ENCODE measurements around the gene NF2.

NF2 gene

GRCh38 chr22:29632672-29633071 lies 29.2 kb downstream of the NF2 start:
- DNase-seq: no peak

DNA sequence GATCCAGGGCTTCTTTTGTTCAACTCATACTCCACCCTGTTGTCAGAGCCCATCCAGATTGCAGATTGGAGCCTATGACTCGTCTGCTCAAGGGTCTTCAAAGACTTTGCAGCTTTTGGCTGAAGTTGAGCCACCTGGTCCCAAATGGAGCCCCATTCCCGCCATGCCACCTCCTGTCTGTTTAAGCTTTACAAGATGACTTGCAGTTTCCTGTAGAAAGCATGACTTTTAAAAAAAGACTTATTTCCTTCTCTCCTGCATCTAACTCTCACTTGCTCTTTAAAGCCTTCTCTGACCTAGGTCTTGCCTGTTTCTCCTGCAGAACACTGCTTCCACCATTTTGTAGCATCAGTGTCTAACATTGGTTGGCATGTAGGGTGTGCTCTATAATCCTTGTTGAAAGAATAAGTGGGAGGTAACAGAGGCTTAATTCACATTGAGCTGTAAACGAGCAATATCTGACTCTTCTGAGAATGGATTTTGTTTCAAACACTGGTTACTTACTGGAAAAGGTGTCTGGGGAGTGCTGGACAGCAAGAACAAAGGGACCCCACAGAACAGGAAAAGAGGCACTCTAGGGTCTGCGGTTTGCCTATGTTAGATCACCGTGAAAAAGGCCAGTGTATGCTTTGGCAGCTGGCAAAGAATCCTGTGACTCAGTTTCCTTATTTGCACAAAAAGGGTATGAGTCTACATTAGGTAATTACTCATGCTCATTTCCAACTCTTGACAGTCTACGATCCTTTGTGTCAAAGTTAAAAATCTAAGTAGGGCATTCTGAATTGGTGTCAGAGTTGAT lies 30.3 kb downstream of the NF2 start:
- DNase-seq: no peak

GRCh38 chr22:29634847-29635246 lies 31.4 kb downstream of the NF2 start:
- no peak for DNase-seq

- peak; percentile 57 for DNase-seq
Observed at GRCh38 chr22:29635734-29636357, 32.4 kb downstream of the NF2 start.

DNA sequence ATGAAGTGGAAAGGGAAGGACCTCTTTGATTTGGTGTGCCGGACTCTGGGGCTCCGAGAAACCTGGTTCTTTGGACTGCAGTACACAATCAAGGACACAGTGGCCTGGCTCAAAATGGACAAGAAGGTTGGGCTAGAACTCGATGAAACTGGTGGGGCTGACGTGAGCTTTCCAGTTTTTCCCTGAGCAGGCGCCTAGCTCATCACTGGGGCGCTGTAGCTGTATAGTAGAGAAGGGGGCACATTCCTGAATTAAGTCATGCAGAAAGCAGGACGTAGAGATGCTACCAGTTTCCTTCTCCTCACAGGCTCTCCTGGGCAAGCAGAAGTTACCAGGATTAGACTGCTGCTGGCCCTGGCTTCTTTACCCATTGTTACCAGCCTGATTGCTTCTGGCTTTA lies 33.3 kb downstream of the NF2 start:
- DNase-seq: no peak

GRCh38 chr22:29637181-29637580 lies 33.7 kb downstream of the NF2 start:
- DNase-seq: no peak

DNA sequence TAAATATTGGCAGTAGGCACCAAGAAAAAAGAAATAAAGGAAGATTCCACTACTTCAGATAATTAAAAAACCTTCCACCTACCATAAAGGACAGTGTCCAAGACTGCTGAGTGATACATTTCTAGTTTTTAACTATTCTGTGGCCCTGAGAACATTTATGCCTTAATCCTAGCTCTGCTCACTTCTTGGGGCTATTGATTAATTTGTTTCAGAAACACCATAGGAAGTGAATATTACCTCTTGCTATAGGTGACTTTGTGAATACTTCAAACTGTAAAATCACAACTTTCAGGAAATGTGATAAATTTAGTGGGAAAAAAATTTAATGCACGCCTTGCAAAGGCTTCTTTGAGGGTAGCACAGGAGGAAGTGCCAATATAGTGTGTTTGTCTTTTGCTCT lies 35.2 kb downstream of the NF2 start:
- DNase-seq: no peak

GRCh38 chr22:29639096-29639495 lies 35.7 kb downstream of the NF2 start:
- no peak for DNase-seq

DNA sequence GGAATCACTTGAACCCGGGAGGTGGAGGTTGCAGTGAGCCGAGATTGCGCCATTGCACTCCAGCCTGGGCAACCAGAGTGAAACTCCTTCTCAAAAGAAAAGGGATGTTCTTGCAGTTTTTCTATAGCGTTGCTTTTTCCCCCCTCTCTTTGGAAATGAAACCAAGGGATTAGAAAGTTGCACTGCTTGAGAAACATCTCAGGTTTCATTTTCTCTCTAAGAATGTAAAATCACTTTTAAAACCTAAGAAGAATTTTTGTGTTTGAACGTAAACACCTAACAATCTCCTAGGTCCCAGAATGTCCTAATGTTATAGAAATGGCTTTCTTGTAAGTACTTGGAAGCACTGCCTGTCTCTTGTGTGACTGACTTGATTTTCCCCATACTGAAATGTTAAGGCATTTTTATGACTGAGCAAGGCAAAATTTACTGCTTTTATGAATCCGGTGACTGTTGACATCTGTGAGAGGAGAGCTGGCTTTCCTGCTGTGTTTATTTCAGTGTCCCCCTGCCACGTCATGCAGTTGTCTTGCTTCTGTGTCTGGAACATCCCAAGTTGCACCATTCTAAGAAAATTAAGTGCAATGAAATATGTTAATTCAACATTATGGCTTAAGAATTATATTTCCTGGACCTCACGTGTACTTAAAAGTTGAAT lies 37.7 kb downstream of the NF2 start:
- no peak for DNase-seq

- DNase-seq: no peak
Observed at GRCh38 chr22:29641700-29642330, 38.4 kb downstream of the NF2 start.

- no peak for DNase-seq
Observed at GRCh38 chr22:29642694-29643093, 39.3 kb downstream of the NF2 start.

DNA sequence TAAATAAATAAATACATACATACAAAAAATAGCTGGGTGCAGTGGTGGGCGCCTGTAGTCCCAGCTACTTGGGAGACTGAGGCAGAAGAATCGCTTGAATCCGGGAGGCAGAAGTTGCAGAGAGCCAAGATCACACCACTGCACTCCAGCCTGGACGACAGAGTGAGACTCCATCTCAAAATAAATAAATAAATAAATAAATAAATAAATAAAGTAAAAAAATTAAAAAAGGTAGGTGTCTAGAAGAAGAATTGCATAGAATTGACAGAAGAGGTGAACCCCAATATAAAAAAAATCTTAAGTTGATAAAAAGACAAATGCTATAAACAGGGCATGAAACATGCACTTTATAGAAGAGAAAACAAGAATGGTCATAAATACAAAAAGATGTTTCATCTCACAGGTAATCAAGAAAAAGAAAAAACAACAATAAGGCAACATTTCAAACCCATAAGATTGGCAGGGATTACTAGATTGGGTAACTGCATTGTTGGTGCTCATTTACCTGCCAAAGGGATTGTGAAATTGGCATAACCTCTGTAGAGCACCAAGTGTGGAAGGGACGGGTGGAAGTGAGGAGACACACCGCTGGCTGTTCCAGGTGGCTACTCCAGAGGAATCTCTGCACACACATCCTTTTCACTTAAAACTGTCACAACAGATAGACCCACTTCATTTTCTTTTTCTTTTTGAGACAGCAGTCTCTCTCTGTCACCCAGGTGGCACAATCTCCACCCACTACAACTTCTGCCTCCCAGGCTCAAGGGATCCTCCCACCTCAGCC lies 44.7 kb downstream of the NF2 start:
- DNase-seq: no peak

GRCh38 chr22:29650370-29650769 lies 46.9 kb downstream of the NF2 start:
- no peak for DNase-seq

DNA sequence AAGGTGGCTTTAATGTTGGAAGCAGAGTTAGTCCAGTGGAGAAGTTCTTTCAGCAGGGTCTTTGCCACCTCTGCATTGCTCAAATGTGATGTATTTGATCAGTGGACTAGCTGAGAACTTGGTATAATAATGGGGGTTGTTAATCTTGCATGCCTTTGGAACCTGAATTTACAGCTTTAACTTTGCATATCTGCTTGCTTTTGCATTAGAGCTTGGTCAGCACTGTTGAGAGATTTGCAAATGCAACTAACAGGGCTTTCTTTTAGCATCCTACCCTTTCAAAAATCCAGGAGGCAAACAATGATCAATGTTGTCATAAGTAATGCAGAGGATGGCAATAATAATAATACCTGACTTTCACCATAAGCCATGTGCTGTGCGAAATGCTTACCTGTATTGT lies 48.2 kb downstream of the NF2 start:
- DNase-seq: no peak

DNA sequence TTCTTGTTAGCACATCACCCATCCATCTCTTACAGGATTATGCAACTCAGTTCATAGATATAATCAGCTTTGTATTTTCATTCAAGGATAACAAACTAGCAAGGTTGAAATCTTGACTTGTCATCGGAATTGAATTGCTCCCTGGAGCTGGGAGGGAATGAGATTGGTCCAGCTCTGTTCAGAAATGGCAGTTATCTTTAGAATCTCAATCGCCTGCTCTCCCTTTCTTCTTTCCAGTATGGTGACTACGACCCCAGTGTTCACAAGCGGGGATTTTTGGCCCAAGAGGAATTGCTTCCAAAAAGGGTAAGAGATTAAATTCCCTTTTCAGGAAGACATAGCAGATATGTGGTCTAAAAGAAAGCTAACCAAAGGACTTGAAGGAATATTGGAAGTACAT lies 51.0 kb downstream of the NF2 start:
- DNase-seq: no peak

- DNase-seq: no peak
Observed at GRCh38 chr22:29654882-29655281, 51.4 kb downstream of the NF2 start.

DNA sequence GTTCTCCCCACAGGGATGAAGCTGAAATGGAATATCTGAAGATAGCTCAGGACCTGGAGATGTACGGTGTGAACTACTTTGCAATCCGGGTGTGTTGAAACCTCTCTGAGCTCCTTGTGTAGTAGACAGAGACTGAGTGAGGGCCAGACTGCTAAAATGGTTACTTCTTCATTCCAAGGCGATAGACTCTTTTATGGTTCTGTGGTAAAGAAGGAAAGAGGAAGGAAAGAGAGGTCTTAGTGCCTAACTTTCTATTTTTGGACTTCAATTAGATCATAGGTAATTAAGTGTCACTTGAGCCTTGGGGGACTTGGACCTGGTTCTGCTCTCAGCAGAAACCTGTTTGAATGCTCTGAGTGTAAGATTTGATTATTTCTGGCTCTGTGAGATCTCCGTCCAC lies 54.7 kb downstream of the NF2 start:
- no peak for DNase-seq

- no peak for DNase-seq
Observed at GRCh38 chr22:29660021-29660420, 56.6 kb downstream of the NF2 start.

GRCh38 chr22:29661336-29661735 lies 57.9 kb downstream of the NF2 start:
- no peak for DNase-seq

DNA sequence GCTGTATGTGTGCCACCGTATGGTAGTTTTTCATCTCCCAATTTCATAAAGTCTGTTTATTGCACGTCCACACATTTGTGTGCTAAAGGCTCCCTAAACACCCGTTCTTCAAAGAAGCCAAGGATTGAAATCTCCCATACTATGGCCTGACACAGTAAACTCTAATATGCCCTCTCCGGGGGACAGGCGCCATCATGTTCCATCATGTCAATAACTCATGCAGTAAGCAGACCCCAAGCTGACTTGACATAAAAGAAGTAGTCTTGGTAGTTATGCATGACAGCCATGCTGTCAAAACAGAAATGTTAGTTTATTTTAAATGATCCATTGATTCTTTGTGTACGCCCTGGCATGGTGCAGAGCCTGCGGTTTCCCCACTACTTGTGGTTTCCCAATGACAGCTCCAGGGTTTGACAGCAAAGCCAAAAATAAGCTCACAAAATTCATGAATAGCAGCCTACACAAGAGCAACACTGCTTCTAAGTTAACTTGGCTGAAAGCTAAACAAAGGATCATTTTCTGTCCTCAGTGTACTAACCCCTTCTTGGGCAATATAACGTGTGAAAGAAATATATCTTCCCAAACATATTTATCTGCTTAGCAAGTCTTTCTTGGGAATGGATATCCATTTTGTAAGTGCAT lies 59.9 kb downstream of the NF2 start:
- peak; percentile 43 for DNase-seq

DNA sequence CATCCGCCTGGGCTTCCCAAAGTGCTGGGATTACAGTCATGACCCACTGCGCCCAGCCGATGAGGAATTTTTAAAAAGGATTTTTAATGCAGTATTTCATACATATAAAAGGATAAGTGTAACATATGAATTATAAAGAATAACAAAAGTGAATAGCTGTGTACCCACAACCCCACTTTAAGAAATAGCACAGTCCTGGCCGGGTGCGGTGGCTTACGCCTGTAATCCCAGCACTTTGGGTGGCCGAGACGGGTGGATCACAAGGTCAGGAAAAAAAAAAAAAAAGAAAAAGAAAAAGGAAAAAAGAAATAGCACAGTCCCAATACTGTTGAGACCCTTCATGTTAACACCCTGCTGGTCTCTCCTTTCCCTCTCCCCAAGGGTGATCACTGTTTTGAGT lies 62.1 kb downstream of the NF2 start:
- no peak for DNase-seq

DNA sequence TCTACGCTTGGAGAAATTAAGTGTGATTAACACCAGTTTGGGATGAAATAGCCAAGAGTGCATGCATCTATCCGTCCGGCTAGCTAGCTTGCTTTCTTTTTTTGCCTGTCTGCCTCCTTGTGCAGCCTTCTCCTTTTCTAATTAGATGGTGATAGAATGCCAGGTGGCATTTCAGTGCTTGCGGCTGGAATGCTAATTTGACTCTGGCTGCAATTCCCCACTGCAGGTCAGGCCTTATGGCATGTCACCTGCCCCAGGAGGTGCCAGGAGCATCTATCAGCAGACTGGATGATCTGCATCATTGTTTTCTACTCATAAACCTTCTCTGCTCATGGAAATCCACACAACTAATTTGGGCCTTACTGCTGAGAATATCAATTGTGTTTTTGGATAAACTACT lies 65.2 kb downstream of the NF2 start:
- DNase-seq: no peak
